Neuron (in vitro differentiated cells): Measurements from ENCODE around the gene SLC9A9.

Experiments used
- H2AFZ ChIP-seq: one replicate; pipeline ENCODE4 v1.6.1; 2013; ENCODE audit warnings: low read depth, mild to moderate bottlenecking, inconsistent platforms, low read length, moderate library complexity
- H3K27me3 ChIP-seq: one replicate; pipeline ENCODE4 v1.6.1; 2013; ENCODE audit warnings: low read length; ENCODE audit not compliant: insufficient read depth
- H3K36me3 ChIP-seq: one replicate; pipeline ENCODE4 v1.6.1; 2013; ENCODE audit warnings: low read length; ENCODE audit not compliant: insufficient read depth
- H3K4me1 ChIP-seq: one replicate; pipeline ENCODE4 v1.6.1; 2013; ENCODE audit warnings: low read length; ENCODE audit not compliant: insufficient read depth
- H3K4me3 ChIP-seq: 2 replicates; pipeline ENCODE4 v1.5.1; 2013; ENCODE audit warnings: mild to moderate bottlenecking, low read length, moderate library complexity
- H3K9me3 ChIP-seq: one replicate; pipeline ENCODE4 v1.6.1; 2013; ENCODE audit warnings: low read length

The SLC9A9 gene

GRCh38 chr3:143249014-143249413, 599.3 kb downstream of the SLC9A9 start:
- no peak overlapping the region for H3K4me3 ChIP-seq
- no peaks in the 10 kb centered on the region for H3K27me3 ChIP-seq

GRCh38 chr3:143247073-143247472, 601.2 kb downstream of the SLC9A9 start:
- Histone ChIP-seq H3K9me3 (no peaks in the 10 kb centered on the region), H2AFZ (no peak overlapping the region), H3K36me3 (no peaks in the 10 kb centered on the region), H3K4me1 (peaks cover 15% of the 10 kb centered on the region), H3K4me3 (no peak overlapping the region), H3K27me3 (no peaks in the 10 kb centered on the region)

More at GRCh38 chr3:143249014-143249413, 599.3 kb downstream of the SLC9A9 start:
- no peaks in the 10 kb centered on the region for H3K36me3 ChIP-seq
- H2AFZ ChIP-seq = no peak overlapping the region
- no peaks in the 10 kb centered on the region for H3K9me3 ChIP-seq
- H3K4me1 ChIP-seq = peaks cover 5% of the 10 kb centered on the region

GRCh38 chr3:143245692-143246091, 602.6 kb downstream of the SLC9A9 start:
- Histone ChIP-seq H3K9me3 (no peaks in the 10 kb centered on the region), H2AFZ (no peak overlapping the region), H3K27me3 (no peaks in the 10 kb centered on the region), H3K4me1 (peaks cover 22% of the 10 kb centered on the region), H3K4me3 (no peak overlapping the region), H3K36me3 (no peaks in the 10 kb centered on the region)

- H2AFZ ChIP-seq = no peak overlapping the region
- H3K36me3 ChIP-seq = no peaks in the 10 kb centered on the region
- no peaks in the 10 kb centered on the region for H3K9me3 ChIP-seq
- peaks cover 22% of the 10 kb centered on the region for H3K4me1 ChIP-seq
- H3K27me3 ChIP-seq = no peaks in the 10 kb centered on the region
- no peak overlapping the region for H3K4me3 ChIP-seq
These were observed 603.7 kb downstream of the SLC9A9 start for GRCh38 chr3:143244516-143245063.

GRCh38 chr3:143243686-143244085, 604.6 kb downstream of the SLC9A9 start:
- Histone ChIP-seq H3K36me3 (no peaks in the 10 kb centered on the region), H3K4me1 (peaks cover 27% of the 10 kb centered on the region), H3K27me3 (no peaks in the 10 kb centered on the region), H2AFZ (no peak overlapping the region), H3K9me3 (no peaks in the 10 kb centered on the region), H3K4me3 (no peak overlapping the region)

GRCh38 chr3:143242691-143243090, 605.6 kb downstream of the SLC9A9 start:
- H3K4me1 ChIP-seq = peaks cover 33% of the 10 kb centered on the region
- H3K36me3 ChIP-seq = no peaks in the 10 kb centered on the region
- H3K27me3 ChIP-seq = no peaks in the 10 kb centered on the region
- no peak overlapping the region for H2AFZ ChIP-seq
- H3K4me3 ChIP-seq = no peak overlapping the region
- no peaks in the 10 kb centered on the region for H3K9me3 ChIP-seq

GRCh38 chr3:143242101-143242500, 606.2 kb downstream of the SLC9A9 start:
- Histone ChIP-seq H3K4me1 (peaks cover 34% of the 10 kb centered on the region), H3K4me3 (no peak overlapping the region), H3K27me3 (no peaks in the 10 kb centered on the region), H3K9me3 (no peaks in the 10 kb centered on the region), H3K36me3 (no peaks in the 10 kb centered on the region), H2AFZ (no peak overlapping the region)

GRCh38 chr3:143241481-143241951, 606.8 kb downstream of the SLC9A9 start:
- H2AFZ ChIP-seq = no peak overlapping the region
- no peaks in the 10 kb centered on the region for H3K27me3 ChIP-seq
- no peak overlapping the region for H3K4me3 ChIP-seq
- H3K9me3 ChIP-seq = no peaks in the 10 kb centered on the region
- no peaks in the 10 kb centered on the region for H3K36me3 ChIP-seq
- H3K4me1 ChIP-seq = peaks cover 37% of the 10 kb centered on the region

GRCh38 chr3:143240886-143241285, 607.4 kb downstream of the SLC9A9 start:
- H3K4me3 ChIP-seq = no peak overlapping the region
- peaks cover 43% of the 10 kb centered on the region for H3K4me1 ChIP-seq
- no peaks in the 10 kb centered on the region for H3K9me3 ChIP-seq
- no peaks in the 10 kb centered on the region for H3K27me3 ChIP-seq
- H2AFZ ChIP-seq = no peak overlapping the region
- H3K36me3 ChIP-seq = no peaks in the 10 kb centered on the region

- Histone ChIP-seq H3K9me3 (no peaks in the 10 kb centered on the region), H3K27me3 (no peaks in the 10 kb centered on the region), H2AFZ (no peak overlapping the region), H3K4me3 (no peak overlapping the region), H3K36me3 (no peaks in the 10 kb centered on the region), H3K4me1 (peaks cover 49% of the 10 kb centered on the region)
These were observed 609.2 kb downstream of the SLC9A9 start for GRCh38 chr3:143239031-143239430.

GRCh38 chr3:143237077-143237627, 611.1 kb downstream of the SLC9A9 start:
- Histone ChIP-seq H3K27me3 (no peaks in the 10 kb centered on the region), H3K36me3 (no peaks in the 10 kb centered on the region), H2AFZ (no peak overlapping the region), H3K9me3 (no peaks in the 10 kb centered on the region), H3K4me3 (peak overlapping the region; percentile 3), H3K4me1 (peaks cover 40% of the 10 kb centered on the region)

GRCh38 chr3:143236226-143236964, 611.9 kb downstream of the SLC9A9 start:
- no peaks in the 10 kb centered on the region for H3K9me3 ChIP-seq
- no peaks in the 10 kb centered on the region for H3K27me3 ChIP-seq
- peak overlapping the region; percentile 23 for H3K4me3 ChIP-seq
- H3K36me3 ChIP-seq = no peaks in the 10 kb centered on the region
- no peak overlapping the region for H2AFZ ChIP-seq
- H3K4me1 ChIP-seq = peaks cover 32% of the 10 kb centered on the region

GRCh38 chr3:143235614-143236204, 612.6 kb downstream of the SLC9A9 start:
- H3K4me3 ChIP-seq = no peak overlapping the region
- peaks cover 32% of the 10 kb centered on the region for H3K4me1 ChIP-seq
- H3K36me3 ChIP-seq = no peaks in the 10 kb centered on the region
- H3K9me3 ChIP-seq = no peaks in the 10 kb centered on the region
- no peaks in the 10 kb centered on the region for H3K27me3 ChIP-seq
- no peak overlapping the region for H2AFZ ChIP-seq
